Esophagus muscularis mucosa (tissue), 3 donors: Measurements from ENCODE around the gene BMP6.

Source experiments
- EP300 ChIP-seq: sonication (generic); formaldehyde crosslinking; IDR thresholded peaks from one replicate; pipeline ENCODE4 v1.6.1; 2017; ENCODE audit warnings: antibody characterized with exemption
- TF ChIP-seq, protein P1 (sequence below), 3 experiments: fragments of 200-600 bp in 2 of 3; fragments of 450-650 bp in 1 of 3; sonication (generic) in 2 of 3; IDR thresholded peaks; one replicate each; pipeline ENCODE4 v1.5.1; 2017 to 2019; ENCODE audit warnings: antibody characterized with exemption in 3 of 3, mild to moderate bottlenecking in 2 of 3, moderate library complexity in 1 of 3

DNA sequence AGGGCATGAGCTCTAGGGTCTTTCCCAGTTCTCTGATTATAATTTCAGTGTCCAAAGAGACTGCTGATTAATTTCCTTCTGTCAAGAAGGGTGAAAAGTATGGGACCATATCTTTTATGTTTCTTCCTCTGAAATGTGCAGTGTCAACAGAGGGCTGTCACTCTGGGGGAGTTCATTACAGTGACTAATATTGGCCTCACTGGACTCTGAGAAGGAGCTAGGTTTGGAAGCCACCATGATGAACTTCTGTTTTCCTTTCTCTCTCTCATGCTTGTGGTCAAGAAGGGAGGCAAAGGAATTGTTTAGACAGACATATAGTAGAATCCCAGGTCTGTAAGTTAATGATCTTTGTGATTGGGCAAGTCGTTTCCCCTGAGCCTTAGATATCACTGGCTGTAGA lies 41.8 kb upstream of the BMP6 start:
- TF ChIP-seq, protein P1, sequence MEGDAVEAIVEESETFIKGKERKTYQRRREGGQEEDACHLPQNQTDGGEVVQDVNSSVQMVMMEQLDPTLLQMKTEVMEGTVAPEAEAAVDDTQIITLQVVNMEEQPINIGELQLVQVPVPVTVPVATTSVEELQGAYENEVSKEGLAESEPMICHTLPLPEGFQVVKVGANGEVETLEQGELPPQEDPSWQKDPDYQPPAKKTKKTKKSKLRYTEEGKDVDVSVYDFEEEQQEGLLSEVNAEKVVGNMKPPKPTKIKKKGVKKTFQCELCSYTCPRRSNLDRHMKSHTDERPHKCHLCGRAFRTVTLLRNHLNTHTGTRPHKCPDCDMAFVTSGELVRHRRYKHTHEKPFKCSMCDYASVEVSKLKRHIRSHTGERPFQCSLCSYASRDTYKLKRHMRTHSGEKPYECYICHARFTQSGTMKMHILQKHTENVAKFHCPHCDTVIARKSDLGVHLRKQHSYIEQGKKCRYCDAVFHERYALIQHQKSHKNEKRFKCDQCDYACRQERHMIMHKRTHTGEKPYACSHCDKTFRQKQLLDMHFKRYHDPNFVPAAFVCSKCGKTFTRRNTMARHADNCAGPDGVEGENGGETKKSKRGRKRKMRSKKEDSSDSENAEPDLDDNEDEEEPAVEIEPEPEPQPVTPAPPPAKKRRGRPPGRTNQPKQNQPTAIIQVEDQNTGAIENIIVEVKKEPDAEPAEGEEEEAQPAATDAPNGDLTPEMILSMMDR (IDR thresholded peaks at IDR 0.05), result no peak
- TF ChIP-seq EP300, result no peak
